Left hindlimb (tissue), 1 donor: ENCODE results near the gene PJVK.
A peak's percentile ranks its signal among the peaks of the same experiment; 100 is the strongest.
"Not testable (repeated sequence)": the region's sequence is repeated elsewhere in the genome, so short reads cannot be mapped to it uniquely, and the experiment has no call there.

Experiments used
- DNase-seq: peaks from one replicate; pipeline ENCODE4 v3.0.0-alpha.2; 2018

Gene PJVK, protein sequence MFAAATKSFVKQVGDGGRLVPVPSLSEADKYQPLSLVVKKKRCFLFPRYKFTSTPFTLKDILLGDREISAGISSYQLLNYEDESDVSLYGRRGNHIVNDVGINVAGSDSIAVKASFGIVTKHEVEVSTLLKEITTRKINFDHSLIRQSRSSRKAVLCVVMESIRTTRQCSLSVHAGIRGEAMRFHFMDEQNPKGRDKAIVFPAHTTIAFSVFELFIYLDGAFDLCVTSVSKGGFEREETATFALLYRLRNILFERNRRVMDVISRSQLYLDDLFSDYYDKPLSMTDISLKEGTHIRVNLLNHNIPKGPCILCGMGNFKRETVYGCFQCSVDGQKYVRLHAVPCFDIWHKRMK

DNA sequence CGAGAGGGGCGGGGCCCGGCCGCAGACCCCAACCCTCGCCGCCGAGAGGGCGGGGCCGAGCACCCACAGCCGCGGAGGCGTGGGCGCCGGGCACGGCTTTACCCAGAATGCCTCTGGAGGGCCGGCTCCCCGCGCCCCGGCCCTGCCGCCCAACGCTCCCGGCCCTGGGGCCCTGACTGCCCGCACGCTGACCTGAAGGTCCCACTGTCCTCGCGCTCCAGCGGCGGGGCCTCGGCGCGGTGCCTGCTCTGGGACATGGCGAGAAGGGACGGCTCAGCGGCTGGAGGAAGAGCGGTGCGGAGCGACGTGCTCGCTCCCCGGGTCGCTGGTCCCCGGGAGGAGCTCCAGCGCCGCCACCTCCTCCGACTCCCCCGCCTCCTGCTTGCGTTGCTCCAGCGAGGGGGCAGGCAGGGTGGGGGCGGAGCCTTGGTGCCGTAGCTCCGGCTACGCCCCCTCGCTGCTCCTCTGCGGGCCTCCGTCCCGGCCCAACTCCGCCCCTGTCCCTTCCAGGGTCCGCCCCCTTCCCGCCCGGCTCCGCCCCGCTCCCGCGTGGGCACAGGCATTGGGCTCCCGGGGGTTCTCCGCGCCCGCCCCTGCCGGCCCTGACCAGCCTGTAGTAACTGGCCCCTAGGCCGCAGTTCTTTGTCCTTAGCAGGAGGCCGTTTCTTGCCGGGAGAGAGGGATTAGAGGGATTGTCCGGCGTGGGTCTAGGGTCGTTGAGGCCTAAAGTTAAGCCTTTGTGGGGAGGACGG lies at the start of gene PJVK, which contains the start of gene PRKRA:
PJVK (plus strand) TSS at position 605 of the 752 bp plus-strand sequence. CDS start 2,032 bp downstream, outside the sequence.
PRKRA (minus strand) TSS at position 402 of the 752 bp plus-strand sequence; CDS start at position 257, 145 bp downstream.
- DNase-seq, result peak; percentile 99

DNA sequence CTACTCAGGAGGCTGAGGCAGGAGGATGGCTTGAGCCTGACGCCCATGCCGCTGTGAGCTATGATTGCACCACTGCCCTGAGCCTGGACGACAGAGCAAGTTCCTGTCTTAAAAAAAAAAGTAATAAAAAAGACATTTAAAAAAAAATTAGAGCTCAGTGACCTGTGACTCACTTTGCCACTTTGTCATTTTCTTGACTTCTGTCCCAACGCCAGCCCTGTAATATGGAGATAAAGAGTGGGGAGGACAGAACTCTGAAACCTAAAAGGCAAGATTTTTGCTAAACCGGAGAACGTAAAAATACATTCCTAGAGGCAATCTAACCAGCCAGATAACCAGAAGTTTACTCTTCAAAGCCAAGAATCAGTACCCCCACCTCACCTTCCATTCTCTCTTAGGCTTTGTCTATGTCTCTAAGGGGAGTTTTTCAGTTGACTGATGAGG lies 49.2 kb upstream of the PJVK start:
- DNase-seq, result no peak

DNA sequence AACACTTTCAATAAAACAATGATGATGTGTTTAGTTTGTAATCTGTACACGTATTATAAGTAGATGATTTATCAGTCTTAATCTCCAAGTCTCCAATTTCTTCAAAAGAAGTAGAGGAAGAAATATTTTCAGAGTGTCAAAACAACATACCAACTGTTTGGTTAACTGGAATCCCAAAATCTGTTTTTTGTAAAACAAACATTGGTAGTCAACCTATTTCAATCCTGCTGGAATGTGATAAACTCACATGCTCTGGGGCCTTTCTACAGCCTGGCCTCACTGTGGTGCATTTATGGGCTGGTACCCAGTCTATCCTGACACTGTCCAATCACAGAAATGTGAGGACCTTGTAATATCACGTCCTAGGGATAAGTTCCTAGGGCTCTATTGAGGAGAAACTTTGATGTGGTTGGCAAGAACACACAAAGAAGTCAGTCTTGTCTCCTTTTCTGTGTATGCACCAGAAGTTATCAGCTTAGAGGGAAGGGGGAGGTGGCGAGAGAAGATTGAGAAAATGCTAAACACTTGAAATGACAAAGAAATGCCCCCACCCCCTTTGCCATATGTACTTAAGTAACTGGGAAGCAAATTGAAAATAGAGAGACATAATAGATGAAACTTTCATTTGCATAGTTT lies 47.4 kb upstream of the PJVK start:
- DNase-seq, result no peak

DNA sequence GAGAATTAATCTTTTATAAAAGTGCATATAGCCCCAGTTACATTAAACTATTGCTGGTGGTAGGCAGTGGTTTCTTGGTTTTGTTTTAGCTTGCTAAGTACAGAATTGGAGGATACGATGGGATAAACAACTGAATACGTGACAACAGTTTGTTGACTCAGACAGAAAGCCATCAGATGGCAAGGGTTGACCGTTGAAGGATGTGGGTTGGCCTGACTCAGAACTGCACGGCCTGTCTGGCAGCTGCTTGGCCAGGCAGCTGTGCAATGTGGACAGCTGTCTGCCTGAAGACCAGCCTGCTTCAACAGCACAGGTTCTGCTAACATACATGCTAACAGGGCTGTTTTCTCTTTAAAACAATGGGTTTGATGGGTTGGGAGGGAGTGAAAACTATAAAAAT lies 46.8 kb upstream of the PJVK start:
- peak; percentile 55 for DNase-seq

DNA sequence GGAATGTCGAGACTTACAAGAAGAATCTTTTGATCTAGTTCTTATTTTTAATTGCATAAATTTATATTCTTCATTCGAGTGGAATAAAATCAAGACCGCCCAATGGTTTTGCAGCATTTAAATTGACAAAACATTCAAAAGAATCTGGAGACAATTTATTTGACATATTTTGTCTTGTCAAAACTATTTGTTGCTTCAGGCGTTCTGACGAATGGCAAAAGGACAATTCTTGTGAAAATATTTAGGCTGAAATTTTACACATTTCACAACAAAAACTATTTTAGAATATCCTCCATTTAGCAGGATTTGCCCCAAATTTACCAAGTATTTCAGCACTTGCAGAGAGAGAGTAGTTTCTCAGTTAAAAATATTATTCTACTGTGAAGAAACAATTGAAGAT lies 41.9 kb upstream of the PJVK start:
- no peak for DNase-seq

DNA sequence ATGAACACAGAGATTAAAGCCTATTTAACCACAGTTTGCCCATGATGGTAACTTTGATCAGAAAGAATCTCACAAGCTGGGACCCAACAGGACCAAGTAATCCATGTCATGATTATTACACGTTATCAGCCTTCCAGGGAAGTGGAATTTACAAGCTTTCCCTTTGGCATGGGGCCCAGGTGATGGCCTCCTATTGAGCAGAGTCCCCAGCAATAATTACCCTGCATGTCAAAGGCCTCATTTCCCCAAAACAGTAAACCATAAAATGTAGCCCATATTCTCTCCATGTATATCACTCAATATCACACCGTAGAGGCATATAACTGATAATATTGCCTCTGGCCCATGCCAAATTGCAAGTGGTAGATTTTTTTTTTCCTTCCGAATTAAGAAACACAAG lies 39.1 kb upstream of the PJVK start:
- no peak for DNase-seq

DNA sequence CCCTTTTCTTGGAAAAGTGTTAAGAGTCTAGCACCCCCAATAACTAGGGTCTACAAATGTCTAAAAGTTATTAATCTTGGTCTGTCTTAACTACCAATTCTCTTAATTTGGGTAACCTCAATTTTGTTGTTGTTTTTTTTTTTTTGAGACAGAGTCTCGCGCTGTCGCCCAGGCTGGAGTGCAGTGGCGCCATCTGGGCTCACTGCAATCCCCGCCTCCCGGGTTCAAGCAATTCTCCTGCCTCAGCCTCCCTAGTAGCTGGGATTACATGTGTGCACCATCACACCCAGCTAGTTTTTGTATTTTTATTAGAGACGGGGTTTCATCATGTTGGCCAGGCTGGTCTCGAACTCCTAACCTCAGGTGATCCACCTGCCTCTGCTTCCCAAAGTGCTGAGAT lies 38.7 kb upstream of the PJVK start:
- DNase-seq, result not testable (repeated sequence)

DNA sequence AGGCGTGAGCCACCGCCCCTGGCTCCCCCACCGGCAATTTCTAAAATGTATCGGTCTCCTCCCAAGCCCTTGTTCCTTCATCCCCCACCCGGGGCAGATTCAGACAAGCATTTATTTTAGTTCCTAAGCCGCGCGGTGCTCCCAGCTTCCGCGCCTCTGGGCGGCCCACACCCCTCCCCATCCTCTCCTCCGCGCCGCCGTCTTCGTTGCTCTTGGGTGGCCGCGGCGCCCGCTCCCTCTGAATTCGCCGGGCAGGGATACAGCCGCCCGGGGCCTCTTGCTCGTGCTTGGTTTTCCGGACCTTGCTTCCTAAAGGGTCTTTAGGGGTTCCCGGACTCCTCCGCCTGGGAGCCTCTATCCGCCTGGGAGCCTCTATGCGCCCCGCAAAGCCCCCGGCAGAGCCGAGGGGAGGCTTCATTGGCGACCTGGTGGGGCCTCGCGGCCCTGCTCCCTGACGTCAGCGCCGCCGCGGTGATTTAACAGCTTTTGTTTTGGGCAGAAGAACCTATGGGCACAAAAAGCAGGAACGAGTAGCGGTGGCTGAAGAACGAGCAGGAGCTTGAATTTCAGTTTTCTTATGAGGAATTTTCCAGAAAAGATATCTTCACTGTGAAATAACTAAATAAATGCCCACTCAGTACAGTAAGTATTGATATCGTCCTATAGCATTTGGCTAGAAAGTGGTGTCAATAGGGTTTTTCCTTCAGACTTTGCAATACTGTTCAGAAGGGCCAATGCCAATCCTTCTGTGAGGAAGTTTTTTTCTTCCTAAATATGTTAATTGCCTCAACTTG lies 37.5 kb upstream of the PJVK start:
- DNase-seq, result peak; percentile 84

DNA sequence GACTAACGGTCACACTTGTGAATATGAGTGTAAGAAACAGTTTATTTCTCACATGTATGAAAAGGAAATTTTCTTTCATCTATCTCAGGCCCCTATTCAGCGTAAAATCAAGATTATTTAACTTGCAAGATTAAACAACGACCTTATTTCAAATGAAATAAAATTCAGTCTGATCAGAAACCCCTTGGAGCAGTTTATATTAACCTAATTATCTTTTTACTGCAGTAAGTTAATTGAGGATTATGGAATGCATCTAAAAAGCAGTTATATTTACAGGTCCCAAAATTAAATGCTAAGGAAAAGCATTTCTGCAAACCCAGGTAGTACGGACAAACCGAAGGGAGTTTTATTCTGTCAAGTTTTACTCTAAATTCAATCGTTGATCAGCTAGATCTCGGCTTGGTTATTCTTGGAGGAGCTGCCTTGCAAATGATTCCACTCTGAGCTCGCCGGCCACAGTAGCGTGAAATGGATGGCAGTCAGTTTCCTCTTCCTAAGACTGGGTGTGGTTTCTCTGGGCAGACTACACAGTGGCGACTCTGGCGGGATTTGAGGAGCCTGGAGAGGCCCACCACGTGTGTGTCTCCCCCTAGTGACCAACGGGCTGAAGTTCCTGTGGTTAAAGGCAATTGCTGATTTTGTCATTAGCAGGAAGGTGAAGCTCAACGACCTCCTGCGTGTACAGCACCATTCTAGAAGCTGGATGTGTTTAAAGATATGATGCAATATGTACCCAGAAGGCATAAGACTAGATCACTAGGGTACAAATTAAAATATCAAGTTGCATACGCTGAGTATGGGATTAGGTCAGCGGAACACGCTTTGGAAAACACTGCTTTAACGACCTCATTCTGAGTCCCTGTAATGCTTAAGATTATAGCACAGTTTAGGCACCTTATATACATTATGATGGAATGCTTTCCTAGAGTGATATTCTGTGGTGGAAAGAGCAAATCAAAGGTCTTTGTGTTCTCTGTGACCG lies 36.6 kb upstream of the PJVK start:
- peak; percentile 93 for DNase-seq

DNA sequence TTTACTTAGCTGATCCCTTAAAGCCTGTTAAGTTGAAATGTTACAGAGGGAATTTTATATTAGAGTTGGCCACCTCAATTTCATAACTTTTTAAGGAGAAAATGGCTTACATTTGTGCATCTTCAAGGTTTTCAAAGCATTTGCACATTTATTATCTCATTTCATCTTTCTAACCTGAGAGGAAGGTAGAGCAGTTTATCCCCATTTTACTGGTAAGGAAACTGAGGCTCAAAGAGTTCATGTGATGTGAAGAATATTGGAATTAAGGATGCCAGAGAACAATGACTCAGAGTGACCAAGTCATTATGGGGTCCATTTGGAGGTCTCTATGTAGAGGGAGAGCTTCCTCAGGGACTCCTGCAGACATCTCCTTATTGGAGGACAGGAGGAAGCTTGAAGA lies 35.2 kb upstream of the PJVK start:
- no peak for DNase-seq

DNA sequence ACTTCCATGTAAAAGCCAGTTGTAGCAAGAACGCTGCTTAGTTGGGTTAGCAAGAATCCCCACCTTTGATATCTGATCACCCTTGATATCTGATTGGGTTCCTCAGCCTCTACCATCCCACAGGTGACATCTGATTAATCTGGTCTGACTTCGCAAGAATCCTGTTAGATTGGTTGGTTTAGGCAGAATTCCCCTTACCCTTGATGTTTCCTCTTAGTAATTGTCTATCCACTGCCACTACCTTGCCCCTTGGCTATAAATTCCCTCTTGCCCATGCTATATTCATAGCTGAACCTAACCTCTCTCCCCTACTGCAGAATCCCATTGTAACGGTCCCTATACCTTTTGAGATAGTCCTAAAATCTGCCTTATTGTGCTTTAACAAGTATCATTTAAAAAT lies 33.3 kb upstream of the PJVK start:
- DNase-seq, result no peak

DNA sequence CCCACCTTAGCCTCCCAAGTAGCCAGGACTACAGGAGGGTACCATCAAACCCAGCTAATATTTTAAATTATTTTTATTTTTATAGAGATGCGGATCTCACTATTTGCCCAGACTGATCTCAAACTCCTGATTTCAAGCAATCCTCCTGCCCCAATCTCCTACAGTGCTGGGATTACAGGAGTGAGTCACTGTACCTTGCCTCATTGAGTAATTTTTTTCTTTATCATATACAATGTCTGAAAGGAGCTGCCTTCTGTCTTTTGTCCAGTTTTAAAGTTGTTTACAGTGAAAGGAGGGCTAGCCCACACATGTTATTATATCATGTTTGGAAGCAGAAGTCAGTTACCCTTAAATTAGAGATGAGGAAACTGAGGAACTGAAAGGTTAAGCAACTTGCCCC lies 32.8 kb upstream of the PJVK start:
- no peak for DNase-seq

DNA sequence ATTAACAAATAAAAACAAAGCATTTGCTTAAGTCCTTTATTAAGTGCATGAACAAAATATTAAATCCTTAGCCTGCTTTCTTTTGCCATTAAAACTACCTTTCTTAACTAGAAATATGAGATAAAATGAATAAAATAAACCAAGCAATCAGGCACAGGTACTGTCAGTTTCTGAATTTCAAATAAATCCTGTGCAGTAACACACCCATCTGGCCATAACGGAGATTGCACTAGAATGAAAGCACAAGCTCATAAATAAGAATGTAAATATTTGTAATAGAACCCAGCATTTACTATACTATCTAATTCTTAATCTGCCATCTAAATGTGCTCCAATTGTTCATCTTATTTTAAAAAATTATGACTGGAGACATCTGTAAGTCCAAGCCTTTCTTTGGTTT lies 32.1 kb upstream of the PJVK start:
- DNase-seq, result no peak

DNA sequence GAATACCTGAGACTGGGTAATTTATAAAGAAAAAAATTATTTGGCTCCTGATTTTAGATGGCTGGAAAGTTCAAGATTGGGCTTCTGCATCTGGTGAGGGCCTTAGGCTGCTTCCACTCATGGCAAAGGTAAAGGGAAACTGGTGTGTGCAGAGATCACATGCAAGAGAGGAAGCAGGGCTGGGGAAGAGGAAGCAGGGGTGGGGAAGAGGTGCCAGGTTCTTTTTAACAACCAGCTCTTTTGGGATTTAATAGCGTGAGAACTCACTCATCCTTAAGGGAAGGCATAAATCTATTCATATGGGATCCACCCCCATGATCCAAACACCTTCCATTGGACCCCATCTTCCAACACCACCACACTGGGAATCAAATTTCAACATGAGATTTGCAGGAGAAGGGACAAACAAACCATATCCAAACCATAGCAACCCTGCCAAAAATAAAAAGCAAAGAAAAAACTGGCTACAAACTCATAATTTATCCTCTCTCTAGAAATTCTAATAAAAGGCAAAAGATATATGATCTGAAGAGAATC lies 30.6 kb upstream of the PJVK start:
- DNase-seq, result no peak

DNA sequence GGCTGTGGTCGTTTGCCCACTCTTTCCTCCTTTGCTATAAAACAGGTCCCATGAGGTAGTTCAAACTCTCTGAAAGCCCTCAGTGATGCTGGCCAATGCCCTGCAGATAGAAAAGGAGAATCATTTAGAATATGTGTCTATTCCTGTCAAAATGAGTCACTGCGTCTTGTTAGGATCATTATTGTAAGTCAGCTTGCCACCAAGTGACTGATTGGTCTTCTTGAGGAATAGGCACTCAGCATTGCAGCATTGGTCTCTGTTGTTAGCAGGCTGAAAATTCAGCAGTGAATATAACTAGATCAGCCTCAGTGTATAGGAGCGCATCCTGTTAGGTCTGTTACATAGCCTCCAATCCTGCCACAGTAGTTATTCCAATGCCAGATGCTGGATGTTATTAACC lies 29.1 kb upstream of the PJVK start:
- DNase-seq, result no peak

DNA sequence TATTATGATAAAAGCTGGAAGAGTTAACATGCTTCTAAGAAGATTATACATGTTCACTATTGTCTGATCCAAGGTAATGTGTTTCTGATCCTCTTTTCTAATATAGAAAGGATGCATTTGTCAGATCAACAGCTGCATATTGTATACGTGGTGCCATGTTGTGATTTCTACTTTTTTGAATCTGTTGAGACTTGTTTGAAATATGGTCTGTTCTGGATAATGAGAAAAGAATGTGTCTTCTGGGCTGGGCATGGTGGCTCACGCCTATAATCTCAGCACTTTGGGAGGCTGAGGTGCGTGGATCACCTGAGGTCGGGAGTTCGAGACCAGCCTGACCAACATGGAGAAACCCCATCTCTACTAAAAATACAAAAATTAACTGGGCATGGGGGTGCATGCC lies 27.4 kb upstream of the PJVK start:
- DNase-seq, result not testable (repeated sequence)

DNA sequence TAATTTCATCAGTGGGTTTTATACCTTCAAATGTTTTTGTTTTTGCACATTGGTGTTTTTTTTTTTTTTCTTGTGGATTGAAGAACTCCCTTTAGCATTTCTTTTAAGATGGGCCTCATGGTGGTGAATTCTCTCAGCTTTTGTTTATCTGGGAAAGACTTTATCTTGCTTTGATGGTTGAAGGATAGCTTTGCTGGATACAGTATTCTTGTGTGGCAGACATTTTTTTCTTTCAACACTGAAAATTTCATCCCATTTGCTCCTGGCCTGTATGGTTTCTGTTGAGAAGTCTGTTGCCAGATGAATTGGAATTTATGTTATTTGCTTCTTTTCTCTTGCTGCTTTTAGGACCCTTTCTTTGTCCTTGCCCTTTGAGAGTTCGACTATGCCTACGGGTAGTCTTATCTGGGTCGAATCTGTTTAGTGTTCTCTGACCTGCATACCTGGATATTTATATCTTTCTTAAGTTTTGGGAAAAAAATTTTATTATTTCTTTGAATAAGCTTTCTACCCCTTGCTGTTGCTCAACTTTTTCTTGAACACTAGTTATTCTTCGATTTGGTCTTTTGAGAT lies 25.8 kb upstream of the PJVK start:
- DNase-seq, result no peak

DNA sequence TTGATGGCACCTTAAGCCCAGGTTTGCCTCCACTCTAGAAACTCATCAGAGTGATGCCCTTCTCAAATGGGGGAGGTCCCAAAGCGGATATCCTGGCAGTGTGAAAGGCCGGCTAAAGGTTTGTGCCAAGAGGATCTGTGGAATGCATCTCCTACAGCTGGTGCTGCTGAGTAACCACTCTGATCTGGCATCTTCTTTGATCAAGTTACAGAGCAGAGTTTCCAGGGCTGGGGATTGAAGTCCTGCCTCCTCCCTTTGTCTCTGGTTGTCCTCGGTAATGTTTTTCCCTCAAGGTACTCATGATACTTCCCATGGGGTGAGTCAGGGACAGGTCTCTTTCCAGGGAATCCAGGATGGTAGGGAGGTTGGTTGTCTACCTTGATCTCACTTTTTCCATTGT lies 24.8 kb upstream of the PJVK start:
- DNase-seq, result no peak

DNA sequence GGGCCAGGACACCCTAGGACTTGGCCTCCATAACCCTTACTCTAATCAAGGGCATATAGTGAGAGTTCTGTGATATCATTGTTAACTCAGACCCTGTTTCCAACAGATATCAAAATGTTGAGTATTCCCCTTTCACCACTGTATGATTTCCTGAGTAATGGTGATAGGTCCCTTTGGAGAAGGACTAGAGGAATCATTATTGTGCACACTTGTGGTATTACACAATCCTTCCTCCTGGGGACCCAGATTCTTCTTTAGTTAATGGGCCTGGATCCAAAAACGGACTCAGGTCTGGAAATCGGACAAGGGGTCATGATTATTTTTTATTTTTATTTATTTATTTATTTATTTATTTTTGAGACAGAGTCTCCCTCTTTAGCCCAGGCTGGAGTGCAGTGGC lies 23.7 kb upstream of the PJVK start:
- no peak for DNase-seq

DNA sequence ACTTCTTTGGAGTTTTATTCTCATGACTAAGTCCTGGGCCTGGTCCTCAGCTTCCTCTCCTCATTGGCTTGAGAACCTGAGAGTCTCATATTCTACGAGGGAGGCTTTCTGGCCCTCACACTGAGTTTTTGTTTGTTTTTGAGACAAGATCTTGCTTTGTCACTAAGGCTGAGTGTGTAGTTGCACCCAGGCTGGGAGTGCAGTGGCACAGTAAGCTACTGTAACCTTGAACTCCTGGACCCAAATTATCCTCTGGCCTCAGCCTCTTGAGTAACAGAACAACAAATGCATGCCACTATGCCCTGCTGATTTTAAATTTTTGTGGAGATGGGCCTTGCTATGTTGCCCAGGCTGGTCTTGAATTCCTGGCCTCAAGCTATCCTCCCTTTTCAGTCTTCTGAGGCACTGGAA lies 22.8 kb upstream of the PJVK start:
- no peak for DNase-seq

DNA sequence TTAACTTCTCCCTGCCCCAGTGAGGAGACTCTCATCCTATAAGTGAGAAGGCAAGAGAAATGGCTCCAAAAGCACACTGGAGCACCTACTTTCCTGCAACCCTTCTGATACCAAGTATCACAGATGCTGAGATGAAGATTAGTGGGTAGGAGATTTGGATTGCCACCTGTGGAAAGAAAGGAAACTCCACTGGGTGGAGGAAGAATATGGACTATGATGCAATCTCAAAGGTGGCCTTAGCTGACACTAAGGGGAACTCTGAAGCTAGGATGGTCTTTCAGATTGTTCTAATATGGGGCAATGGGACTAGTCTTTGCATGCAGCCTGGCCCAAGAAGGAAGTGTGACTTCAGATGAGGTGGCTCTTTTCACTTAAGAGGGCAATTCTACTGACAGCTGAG lies 21.8 kb upstream of the PJVK start:
- no peak for DNase-seq
